ENCODE measurements around the gene SMOC1. TPM values are rescaled to one million over a fixed set of nuclear protein-coding genes. Genes with fewer than 3 reads are reported as not detected.
A peak's percentile ranks its signal among the peaks of the same experiment; 100 is the strongest.

Gene SMOC1
- total RNA-seq, 1 donor from 2014 or later, result 4.4 TPM

- DNase-seq, result no peak
- intact Hi-C loops (cut with micrococcal nuclease), result no loop called here
- H3K9me3 ChIP-seq (replicated peaks), result no peaks in the 10 kb centered on the region
- no peak overlapping the region for H3K4me3 ChIP-seq
- H3K27me3 ChIP-seq (ENCODE audit: low read depth), result peaks cover 89% of the 10 kb centered on the region
- no peaks in the 10 kb centered on the region for H3K36me3 ChIP-seq
- H3K4me1 ChIP-seq, result no peaks in the 10 kb centered on the region
- no peak overlapping the region for H3K27ac ChIP-seq (replicated peaks)
- no peak for TF ChIP-seq CTCF (IDR thresholded peaks at IDR 0.05; ENCODE audit: borderline replicate concordance)
These were observed 185.1 kb downstream of the SMOC1 start for GRCh38 chr14:70064136-70064865.

- intact Hi-C loops (cut with micrococcal nuclease), result no loop called here
- DNase-seq, result no peak
These were observed 188.6 kb downstream of the SMOC1 start for GRCh38 chr14:70067810-70068209.

GRCh38 chr14:70069186-70069585 is 190.0 kb downstream of the SMOC1 start:
- H3K9me3 ChIP-seq (replicated peaks), result no peaks in the 10 kb centered on the region
- intact Hi-C loops (cut with micrococcal nuclease), result no loop called here
- no peak for TF ChIP-seq CTCF (IDR thresholded peaks at IDR 0.05; ENCODE audit: borderline replicate concordance)
- H3K36me3 ChIP-seq, result no peaks in the 10 kb centered on the region
- H3K4me1 ChIP-seq, result no peaks in the 10 kb centered on the region
- DNase-seq, result no peak
- H3K27me3 ChIP-seq (ENCODE audit: low read depth), result peaks cover 80% of the 10 kb centered on the region
- H3K4me3 ChIP-seq, result no peak overlapping the region
- H3K27ac ChIP-seq (replicated peaks), result no peak overlapping the region

More at GRCh38 chr14:70067810-70068209, 188.6 kb downstream of the SMOC1 start:
- H3K27me3 ChIP-seq (ENCODE audit: low read depth), result peaks cover 81% of the 10 kb centered on the region
- no peaks in the 10 kb centered on the region for H3K36me3 ChIP-seq
- no peak overlapping the region for H3K27ac ChIP-seq (replicated peaks)
- TF ChIP-seq CTCF (IDR thresholded peaks at IDR 0.05; ENCODE audit: borderline replicate concordance), result no peak
- H3K4me1 ChIP-seq, result no peaks in the 10 kb centered on the region
- H3K9me3 ChIP-seq (replicated peaks), result no peaks in the 10 kb centered on the region
- no peak overlapping the region for H3K4me3 ChIP-seq

- intact Hi-C loops (cut with micrococcal nuclease), result no loop called here
- no peak for DNase-seq
- Histone ChIP-seq H3K27ac (replicated peaks) (no peak overlapping the region), H3K4me3 (no peak overlapping the region), H3K9me3 (replicated peaks) (no peaks in the 10 kb centered on the region), H3K36me3 (no peaks in the 10 kb centered on the region), H3K27me3 (ENCODE audit: low read depth) (peaks cover 89% of the 10 kb centered on the region), H3K4me1 (no peaks in the 10 kb centered on the region)
- TF ChIP-seq CTCF (IDR thresholded peaks at IDR 0.05; ENCODE audit: borderline replicate concordance), result peak; percentile 66
These were observed 194.8 kb downstream of the SMOC1 start for GRCh38 chr14:70073924-70074566.

GRCh38 chr14:70077005-70077404 is 197.8 kb downstream of the SMOC1 start:
- no peak overlapping the region for H3K4me3 ChIP-seq
- intact Hi-C loops (cut with micrococcal nuclease), result no loop called here
- no peaks in the 10 kb centered on the region for H3K4me1 ChIP-seq
- DNase-seq, result no peak
- no peak overlapping the region for H3K27ac ChIP-seq (replicated peaks)
- peaks cover 96% of the 10 kb centered on the region for H3K27me3 ChIP-seq (ENCODE audit: low read depth)
- H3K9me3 ChIP-seq (replicated peaks), result no peaks in the 10 kb centered on the region
- no peaks in the 10 kb centered on the region for H3K36me3 ChIP-seq
- TF ChIP-seq CTCF (IDR thresholded peaks at IDR 0.05; ENCODE audit: borderline replicate concordance), result no peak

Measured in left ventricle myocardium inferior (tissue), 1 donor.